Measurements from ENCODE around the gene CLOCK.

DNA sequence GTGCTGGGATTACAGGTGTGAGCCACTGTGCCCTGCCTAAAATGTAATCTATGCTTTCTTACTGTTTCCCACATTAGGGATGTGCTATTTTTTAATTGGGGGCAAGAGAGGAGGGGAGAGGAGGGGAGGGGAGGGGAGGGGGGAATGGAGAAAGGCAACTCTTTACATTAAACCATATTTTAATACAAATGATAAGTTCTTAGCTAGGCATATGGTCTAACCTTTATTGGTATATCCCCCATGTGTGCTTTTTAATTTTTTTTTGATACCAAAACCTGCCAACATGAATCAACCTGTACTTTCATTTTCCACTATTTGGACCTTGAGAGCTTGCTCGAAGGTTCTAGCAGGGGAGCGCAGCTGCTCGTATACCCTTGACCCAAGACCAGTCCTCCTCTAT is 6.4 kb downstream of the CLOCK start:
- TF ChIP-seq, protein P1, sequence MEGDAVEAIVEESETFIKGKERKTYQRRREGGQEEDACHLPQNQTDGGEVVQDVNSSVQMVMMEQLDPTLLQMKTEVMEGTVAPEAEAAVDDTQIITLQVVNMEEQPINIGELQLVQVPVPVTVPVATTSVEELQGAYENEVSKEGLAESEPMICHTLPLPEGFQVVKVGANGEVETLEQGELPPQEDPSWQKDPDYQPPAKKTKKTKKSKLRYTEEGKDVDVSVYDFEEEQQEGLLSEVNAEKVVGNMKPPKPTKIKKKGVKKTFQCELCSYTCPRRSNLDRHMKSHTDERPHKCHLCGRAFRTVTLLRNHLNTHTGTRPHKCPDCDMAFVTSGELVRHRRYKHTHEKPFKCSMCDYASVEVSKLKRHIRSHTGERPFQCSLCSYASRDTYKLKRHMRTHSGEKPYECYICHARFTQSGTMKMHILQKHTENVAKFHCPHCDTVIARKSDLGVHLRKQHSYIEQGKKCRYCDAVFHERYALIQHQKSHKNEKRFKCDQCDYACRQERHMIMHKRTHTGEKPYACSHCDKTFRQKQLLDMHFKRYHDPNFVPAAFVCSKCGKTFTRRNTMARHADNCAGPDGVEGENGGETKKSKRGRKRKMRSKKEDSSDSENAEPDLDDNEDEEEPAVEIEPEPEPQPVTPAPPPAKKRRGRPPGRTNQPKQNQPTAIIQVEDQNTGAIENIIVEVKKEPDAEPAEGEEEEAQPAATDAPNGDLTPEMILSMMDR (IDR thresholded peaks at IDR 0.05), result no peak
- TF ChIP-seq EP300 (IDR thresholded peaks at IDR 0.05), result no peak
- no peak for TF ChIP-seq POLR2AphosphoS5 (IDR thresholded peaks at IDR 0.05)
- no peak for TF ChIP-seq POLR2A (IDR thresholded peaks at IDR 0.05)

Measured in upper lobe of left lung (tissue), 4 donors.